NCI-H345 treated with DMSO at 0.1 percent for 48 hours (cell line): ENCODE results near the gene LIMS3.
"Not testable (repeated sequence)": the region's sequence is repeated elsewhere in the genome, so short reads cannot be mapped to it uniquely, and the experiment has no call there.

ENCODE experiments used
- DNase-seq: peaks from one replicate; lab custom pipeline; 2025; ENCODE audit not compliant: unreplicated experiment; lab: John Stamatoyannopoulos, UW

LIMS3 gene

GRCh38 chr2:109921543-109922384, 23.3 kb downstream of the LIMS3 start:
- not testable (repeated sequence) for DNase-seq

GRCh38 chr2:109924481-109924880, 26.0 kb downstream of the LIMS3 start:
- not testable (repeated sequence) for DNase-seq

GRCh38 chr2:109927803-109928202, 29.3 kb downstream of the LIMS3 start:
- DNase-seq, result not testable (repeated sequence)

GRCh38 chr2:109929222-109929621, 30.7 kb downstream of the LIMS3 start:
- not testable (repeated sequence) for DNase-seq

- DNase-seq, result not testable (repeated sequence)
These were observed 38.0 kb downstream of the LIMS3 start for GRCh38 chr2:109936534-109936933.

GRCh38 chr2:109945362-109945761, 46.9 kb downstream of the LIMS3 start:
- DNase-seq, result not testable (repeated sequence)

GRCh38 chr2:109947262-109947958, 48.9 kb downstream of the LIMS3 start:
- DNase-seq, result not testable (repeated sequence)

- not testable (repeated sequence) for DNase-seq
These were observed 49.6 kb downstream of the LIMS3 start for GRCh38 chr2:109947959-109948520.

- DNase-seq, result not testable (repeated sequence)
These were observed 51.8 kb downstream of the LIMS3 start for GRCh38 chr2:109950146-109950843.

GRCh38 chr2:109963942-109964341, 65.5 kb downstream of the LIMS3 start:
- not testable (repeated sequence) for DNase-seq

GRCh38 chr2:109965482-109965881, 67.0 kb downstream of the LIMS3 start:
- DNase-seq, result not testable (repeated sequence)

GRCh38 chr2:109966107-109966736, 67.7 kb downstream of the LIMS3 start:
- DNase-seq, result not testable (repeated sequence)

- DNase-seq, result not testable (repeated sequence)
These were observed 68.4 kb downstream of the LIMS3 start for GRCh38 chr2:109966858-109967257.

GRCh38 chr2:109969864-109970263, 71.4 kb downstream of the LIMS3 start:
- not testable (repeated sequence) for DNase-seq

- not testable (repeated sequence) for DNase-seq
These were observed 73.2 kb downstream of the LIMS3 start for GRCh38 chr2:109971710-109972109.
